ENCODE measurements around the gene APBA2.

DNA sequence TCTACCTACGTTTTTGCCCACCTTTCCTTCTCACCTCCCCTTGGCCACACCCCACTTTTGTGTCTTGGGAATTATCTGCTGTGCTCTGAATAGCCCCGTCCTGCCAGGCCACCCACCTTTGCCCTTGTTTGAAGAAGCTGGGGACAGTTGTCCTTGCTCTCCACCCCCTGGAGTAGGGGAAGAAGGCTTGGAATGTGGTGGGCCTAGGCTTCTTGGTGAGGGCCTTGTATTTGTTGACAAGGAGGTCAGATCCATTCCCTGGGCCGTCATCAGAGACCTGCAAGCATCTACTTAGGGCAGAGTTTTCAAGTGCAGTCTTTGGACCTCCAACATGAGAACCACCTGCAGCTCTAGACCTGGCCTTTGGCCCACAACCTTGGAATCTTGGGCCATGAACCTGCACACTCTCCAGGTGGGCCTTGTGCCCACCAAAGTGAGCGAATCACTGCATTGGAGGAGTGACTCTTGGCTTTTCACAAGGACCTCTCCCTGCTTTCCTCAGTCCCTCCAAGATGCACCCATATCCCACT, 160.6 kb downstream of the APBA2 start:
- TF ChIP-seq, protein P1, sequence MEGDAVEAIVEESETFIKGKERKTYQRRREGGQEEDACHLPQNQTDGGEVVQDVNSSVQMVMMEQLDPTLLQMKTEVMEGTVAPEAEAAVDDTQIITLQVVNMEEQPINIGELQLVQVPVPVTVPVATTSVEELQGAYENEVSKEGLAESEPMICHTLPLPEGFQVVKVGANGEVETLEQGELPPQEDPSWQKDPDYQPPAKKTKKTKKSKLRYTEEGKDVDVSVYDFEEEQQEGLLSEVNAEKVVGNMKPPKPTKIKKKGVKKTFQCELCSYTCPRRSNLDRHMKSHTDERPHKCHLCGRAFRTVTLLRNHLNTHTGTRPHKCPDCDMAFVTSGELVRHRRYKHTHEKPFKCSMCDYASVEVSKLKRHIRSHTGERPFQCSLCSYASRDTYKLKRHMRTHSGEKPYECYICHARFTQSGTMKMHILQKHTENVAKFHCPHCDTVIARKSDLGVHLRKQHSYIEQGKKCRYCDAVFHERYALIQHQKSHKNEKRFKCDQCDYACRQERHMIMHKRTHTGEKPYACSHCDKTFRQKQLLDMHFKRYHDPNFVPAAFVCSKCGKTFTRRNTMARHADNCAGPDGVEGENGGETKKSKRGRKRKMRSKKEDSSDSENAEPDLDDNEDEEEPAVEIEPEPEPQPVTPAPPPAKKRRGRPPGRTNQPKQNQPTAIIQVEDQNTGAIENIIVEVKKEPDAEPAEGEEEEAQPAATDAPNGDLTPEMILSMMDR (IDR thresholded peaks at IDR 0.05) = no peak
- TF ChIP-seq GTF2I (CRISPR knock-in tag; conservative IDR thresholded peaks at IDR 0.05) = no peak
- TF ChIP-seq CBFB (CRISPR knock-in tag; IDR thresholded peaks at IDR 0.05; ENCODE audit: low read depth) = no peak
